ENCODE results near the gene RRAD.
A peak's percentile ranks its signal among the peaks of the same experiment; 100 is the strongest.

Gene RRAD

GRCh38 chr16:66881014-66881417 lies 44.3 kb downstream of the RRAD start:
- no peak for DNase-seq (ENCODE audit: low read depth, low spot score)

- DNase-seq (ENCODE audit: low read depth, low spot score), result peak; percentile 98
Observed at GRCh38 chr16:66880288-66881013, 44.9 kb downstream of the RRAD start, which contains the start of gene PDP2. TSS of gene PDP2 (plus strand) at chr16:66880515. CDS start at chr16:66884285, 3,770 bp downstream.

GRCh38 chr16:66878067-66878466 lies 47.3 kb downstream of the RRAD start:
- no peak for DNase-seq (ENCODE audit: low read depth, low spot score)

GRCh38 chr16:66874079-66874775 lies 51.1 kb downstream of the RRAD start:
- no peak for DNase-seq (ENCODE audit: low read depth, low spot score)

- no peak for DNase-seq (ENCODE audit: low read depth, low spot score)
Observed at GRCh38 chr16:66873685-66874055, 51.7 kb downstream of the RRAD start.

GRCh38 chr16:66872943-66873684 lies 52.2 kb downstream of the RRAD start:
- DNase-seq (ENCODE audit: low read depth, low spot score), result peak; percentile 94

- no peak for DNase-seq (ENCODE audit: low read depth, low spot score)
Observed at GRCh38 chr16:66872559-66872942, 52.8 kb downstream of the RRAD start.

- DNase-seq (ENCODE audit: low read depth, low spot score), result no peak
Observed at GRCh38 chr16:66871840-66872239, 53.5 kb downstream of the RRAD start.
